ENCODE data around the gene LDLRAD3.

Gene LDLRAD3

GRCh38 chr11:36053281-36053680 is 109.4 kb downstream of the LDLRAD3 start:
- no peak for DNase-seq

GRCh38 chr11:36053862-36054261 is 110.0 kb downstream of the LDLRAD3 start:
- no peak for DNase-seq

DNA sequence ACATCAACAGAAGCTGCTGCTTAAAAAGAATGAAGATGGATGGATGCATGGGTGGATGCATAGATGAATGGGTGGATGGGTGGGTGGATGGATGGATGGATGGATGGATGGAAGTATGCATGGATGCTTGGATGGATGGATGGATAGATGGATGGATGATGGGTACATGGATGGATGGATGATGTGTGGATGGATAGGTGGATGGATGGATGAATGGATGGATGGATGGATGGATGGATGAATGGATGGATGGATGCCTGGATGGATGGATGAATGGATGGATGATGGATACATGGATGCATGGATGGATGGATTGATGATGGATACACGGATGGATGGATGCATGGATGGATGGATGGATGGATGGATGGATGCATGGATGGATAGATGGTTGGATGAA is 110.8 kb downstream of the LDLRAD3 start:
- DNase-seq, result no peak

- DNase-seq, result peak in 1 of 2 experiments; percentile 5
Measured at GRCh38 chr11:36056160-36056751, 112.4 kb downstream of the LDLRAD3 start.

DNA sequence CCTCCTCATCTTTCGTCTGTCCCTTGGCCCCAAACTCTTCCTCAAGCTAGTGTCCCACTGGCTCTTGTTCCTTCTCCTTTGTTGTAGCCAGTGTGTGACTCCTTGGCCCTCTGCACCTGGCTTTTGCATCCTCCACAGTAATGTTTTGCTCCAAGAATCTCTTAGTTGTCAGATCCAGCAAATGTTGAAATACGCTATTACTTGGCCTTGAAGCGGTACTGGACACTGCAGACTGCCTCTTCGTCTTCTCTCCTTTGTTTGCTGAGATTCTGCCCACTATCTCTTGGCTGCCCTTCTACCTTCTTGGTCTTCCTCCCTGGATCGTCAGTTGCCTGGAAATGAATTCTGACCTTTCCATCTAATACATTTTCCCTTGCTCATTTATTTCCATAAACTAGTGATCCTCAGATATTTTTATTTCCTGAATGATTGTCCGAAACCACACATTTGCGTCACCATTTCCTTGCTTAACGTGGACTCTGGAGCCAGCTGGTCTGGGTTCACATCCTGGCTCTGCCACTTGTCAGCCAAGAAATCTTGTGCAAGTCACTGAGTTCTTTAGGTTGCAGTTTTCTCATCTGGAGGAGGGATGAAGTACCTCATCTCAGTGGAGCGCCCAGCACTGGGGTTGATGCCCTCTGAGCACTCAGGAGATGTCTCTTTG is 113.6 kb downstream of the LDLRAD3 start:
- no peak for DNase-seq

GRCh38 chr11:36059660-36060059 is 115.8 kb downstream of the LDLRAD3 start:
- DNase-seq, result no peak

DNA sequence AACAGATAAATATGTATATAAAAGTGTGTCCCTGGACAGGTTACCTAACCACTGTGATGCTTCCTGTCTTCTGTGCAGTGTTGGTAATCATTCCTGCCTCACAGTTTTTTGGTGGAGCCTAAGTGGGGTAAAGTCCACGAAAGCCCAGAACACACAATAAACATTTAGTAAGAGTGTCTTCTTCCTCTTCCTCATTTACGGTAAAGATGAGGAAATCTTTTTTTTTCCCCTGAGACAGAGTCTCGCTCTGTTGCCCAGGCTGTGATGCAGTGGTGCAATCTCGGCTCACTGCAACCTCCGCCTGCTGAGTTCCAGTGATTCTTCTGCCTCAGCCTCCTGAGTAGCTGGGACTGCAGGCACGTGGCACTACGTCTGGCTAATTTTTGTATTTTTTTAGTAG is 117.1 kb downstream of the LDLRAD3 start:
- DNase-seq, result no peak

GRCh38 chr11:36061471-36061870 is 117.6 kb downstream of the LDLRAD3 start:
- DNase-seq, result no peak

DNA sequence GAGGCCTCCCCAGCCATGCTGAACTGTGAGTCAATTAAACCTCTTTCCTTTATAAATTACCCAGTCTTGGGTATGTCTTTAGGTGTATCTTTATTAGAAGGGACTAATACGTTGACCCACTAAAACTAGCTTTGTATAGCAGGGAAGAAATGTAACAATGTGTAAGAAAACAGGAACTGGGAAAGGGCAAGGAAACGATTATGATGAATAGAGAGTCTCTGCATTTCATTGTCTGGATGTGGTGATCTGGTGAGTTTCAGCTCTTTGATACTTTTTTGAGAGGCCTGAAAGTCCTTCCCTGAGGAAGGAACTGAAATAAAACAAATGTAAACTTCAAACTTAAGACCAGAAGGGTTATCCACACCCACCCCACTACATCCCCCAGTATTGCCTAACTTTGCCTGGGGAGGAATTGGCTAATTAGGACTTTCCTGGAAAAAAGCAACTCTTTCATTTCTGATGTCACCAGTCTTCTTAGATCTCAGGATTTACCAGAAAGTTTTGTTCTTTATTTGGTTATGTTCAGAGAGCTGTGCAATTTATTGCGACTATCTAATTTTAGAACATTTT is 119.0 kb downstream of the LDLRAD3 start:
- DNase-seq, result no peak

GRCh38 chr11:36065436-36065835 is 121.6 kb downstream of the LDLRAD3 start:
- DNase-seq, result no peak

GRCh38 chr11:36066891-36067290 is 123.0 kb downstream of the LDLRAD3 start:
- no peak for DNase-seq

GRCh38 chr11:36069576-36070212 is 125.8 kb downstream of the LDLRAD3 start:
- DNase-seq, result peak in 1 of 2 experiments; percentile 8

- no peak for DNase-seq
Measured at GRCh38 chr11:36070213-36070953, 126.5 kb downstream of the LDLRAD3 start.

- DNase-seq, result no peak
Measured at GRCh38 chr11:36070954-36071330, 127.1 kb downstream of the LDLRAD3 start.

DNA sequence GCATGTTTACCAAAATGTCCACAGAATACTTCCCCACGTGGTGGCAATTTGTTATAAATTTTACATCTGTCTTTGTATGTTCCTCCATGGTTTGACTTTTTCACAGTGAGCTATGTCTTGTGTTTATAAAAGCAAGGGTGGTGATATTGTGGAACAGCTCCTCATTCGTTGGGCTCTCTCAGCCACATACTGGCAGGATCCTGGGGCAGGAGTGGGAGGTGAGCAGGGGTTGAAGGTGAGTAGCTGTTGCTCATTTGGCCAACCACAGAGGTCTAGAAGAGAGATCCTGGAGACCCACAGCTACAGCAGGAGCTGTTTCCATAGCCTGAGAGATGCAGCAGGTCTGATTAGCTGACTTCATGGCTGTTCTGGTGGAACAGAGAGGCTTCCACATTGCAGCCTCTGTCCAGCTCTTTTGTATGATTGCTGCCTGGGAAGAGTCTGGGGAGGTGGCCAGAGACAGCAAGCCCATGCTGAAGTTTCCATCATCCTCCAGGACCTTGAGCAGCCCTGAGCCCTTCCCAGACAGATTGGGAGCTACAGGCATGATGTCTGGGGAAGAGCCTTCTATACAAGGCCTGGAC is 128.1 kb downstream of the LDLRAD3 start:
- no peak for DNase-seq

DNA sequence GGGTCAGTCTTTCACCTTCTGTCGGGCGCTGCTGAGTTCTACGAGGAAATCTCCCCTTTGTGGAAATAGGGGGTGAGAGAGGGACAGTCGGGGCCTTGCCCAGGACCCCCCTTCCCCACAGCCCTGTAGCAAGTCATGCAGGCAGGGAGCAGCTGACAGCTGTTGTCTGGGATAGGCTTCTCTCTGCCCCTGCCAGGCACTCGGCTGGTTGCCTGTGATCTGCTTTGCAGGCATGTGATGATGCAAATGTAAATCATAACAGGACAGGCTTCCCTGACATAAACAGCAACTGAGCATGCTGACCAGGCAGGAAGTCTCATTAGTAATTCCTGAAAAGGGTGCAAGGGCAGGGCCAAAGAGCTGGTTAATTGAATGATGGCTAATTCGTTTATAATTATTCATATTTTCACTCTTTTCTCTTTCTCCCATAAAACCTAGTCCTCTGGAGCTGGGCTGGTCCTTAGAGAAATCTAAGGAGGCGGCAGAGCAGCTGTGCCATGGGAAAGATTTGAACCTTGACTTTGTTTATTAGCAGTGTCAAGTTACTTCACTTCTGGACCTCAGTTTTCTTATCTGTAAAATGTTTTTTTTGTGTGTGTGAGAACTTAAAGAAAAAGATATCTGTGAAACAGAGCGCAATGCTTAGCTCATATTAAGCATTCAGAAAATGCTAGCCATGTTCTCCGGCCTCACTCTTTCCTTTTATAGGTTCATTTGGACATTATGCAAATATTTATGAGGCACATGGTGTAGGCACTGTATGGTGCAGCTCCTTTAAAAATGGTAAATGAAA is 129.7 kb downstream of the LDLRAD3 start:
- no peak for DNase-seq

- DNase-seq, result no peak
Measured at GRCh38 chr11:36074941-36075431, 131.1 kb downstream of the LDLRAD3 start.

DNA sequence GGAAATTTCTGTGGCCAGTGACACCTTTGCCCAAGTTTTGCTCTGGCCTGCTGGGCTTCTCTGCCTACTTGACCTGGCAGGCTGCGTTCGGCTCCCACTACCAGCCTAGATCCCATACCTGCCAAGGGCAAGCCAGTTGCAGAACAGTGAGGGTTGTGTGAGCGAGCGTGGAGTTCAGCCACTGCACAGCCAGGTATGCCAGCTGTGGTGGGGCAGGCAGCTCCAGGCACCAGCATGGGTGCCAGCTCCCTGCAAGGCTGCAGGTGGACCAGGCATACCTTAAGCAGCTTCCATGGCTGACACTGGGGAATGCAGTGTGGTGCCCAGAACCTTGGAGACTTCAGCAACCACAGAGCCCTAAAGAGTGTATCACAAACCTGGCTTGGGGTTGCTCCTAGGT is 133.5 kb downstream of the LDLRAD3 start:
- no peak for DNase-seq

- no peak for DNase-seq
Measured at GRCh38 chr11:36077886-36078685, 134.2 kb downstream of the LDLRAD3 start.

- DNase-seq, result no peak
Measured at GRCh38 chr11:36078686-36079055, 134.8 kb downstream of the LDLRAD3 start.

All from NCI-H1930 (cell line).